Measurements from ENCODE around the gene ISCA1. TPM values are rescaled to one million over a fixed set of nuclear protein-coding genes. Genes with fewer than 3 reads are reported as not detected.

ISCA1 gene
- total and polyA plus RNA-seq, 2 experiments from 2014 or later = 34.2 to 57.1 TPM

DNA sequence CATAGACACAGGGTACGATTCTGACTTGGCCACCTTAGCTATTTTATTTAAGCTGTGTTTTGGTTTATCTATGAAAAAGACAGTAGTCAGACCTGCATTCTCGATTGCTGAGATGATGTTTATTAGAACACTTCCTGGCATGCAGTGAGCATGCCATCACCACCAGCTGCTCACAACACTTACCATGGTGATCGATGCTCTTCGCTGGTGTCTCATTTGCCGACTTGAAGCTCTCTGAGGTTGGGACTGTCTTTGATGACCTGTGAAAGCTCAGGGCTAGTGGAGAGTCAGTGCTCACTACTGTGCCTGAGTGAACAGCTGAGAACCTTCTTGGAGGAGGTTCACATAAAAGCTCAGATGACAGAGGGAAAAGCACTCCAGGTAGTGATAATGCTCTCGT, 18.5 kb downstream of the ISCA1 start:
- Histone ChIP-seq H3K4me1 (ENCODE audit: insufficient read depth) (no peaks in the 10 kb centered on the region), H3K9me3 (ENCODE audit: low read depth) (no peaks in the 10 kb centered on the region), H3K79me2 (peaks cover 6% of the 10 kb centered on the region), H2AFZ (no peak overlapping the region), H3K4me2 (no peak overlapping the region), H3K36me3 (replicated peaks; ENCODE audit: insufficient read depth, low read depth) (no peaks in the 10 kb centered on the region), H3K9me2 (replicated peaks; ENCODE audit: insufficient read depth) (no peaks in the 10 kb centered on the region), H3K27ac (no peak overlapping the region), H4K20me1 (ENCODE audit: insufficient read depth, poor library complexity, severe bottlenecking) (no peaks in the 10 kb centered on the region), H3K27me3 (no peaks in the 10 kb centered on the region), H3K4me3 (no peak overlapping the region)
- TF ChIP-seq CTCF (IDR thresholded peaks at IDR 0.05; ENCODE audit: poor library complexity) = no peak
- TF ChIP-seq EZH2 (IDR thresholded peaks at IDR 0.05; ENCODE audit: borderline replicate concordance) = no peak
- no peak for TF ChIP-seq EZH2phosphoT487 (IDR thresholded peaks at IDR 0.05; ENCODE audit: low read depth, severe bottlenecking, unreplicated experiment)
- no peak for DNase-seq (ENCODE audit: low spot score)
- 96% methylated on average over 6 of the region's 6 CpGs for WGBS (ENCODE audit: low lambda C conversion rate, missing lambda C conversion rate)

GRCh38 chr9:86262492-86262891, 19.8 kb downstream of the ISCA1 start:
- TF ChIP-seq EZH2phosphoT487 (IDR thresholded peaks at IDR 0.05; ENCODE audit: low read depth, severe bottlenecking, unreplicated experiment) (no peak), EZH2 (IDR thresholded peaks at IDR 0.05; ENCODE audit: borderline replicate concordance) (no peak)
- no peak for DNase-seq (ENCODE audit: low spot score)
- no peak overlapping the region for H2AFZ ChIP-seq
- H3K9me2 ChIP-seq (replicated peaks; ENCODE audit: insufficient read depth) = no peaks in the 10 kb centered on the region
- no peaks in the 10 kb centered on the region for H3K27me3 ChIP-seq
- H3K4me3 ChIP-seq = no peak overlapping the region
- no peaks in the 10 kb centered on the region for H3K36me3 ChIP-seq (replicated peaks; ENCODE audit: insufficient read depth, low read depth)
- H3K4me2 ChIP-seq = no peak overlapping the region
- no peak overlapping the region for H3K27ac ChIP-seq
- 81% methylated on average over 4 of the region's 4 CpGs for WGBS (ENCODE audit: low lambda C conversion rate, missing lambda C conversion rate)
- no peaks in the 10 kb centered on the region for H4K20me1 ChIP-seq (ENCODE audit: insufficient read depth, poor library complexity, severe bottlenecking)
- H3K79me2 ChIP-seq = no peaks in the 10 kb centered on the region
- H3K9me3 ChIP-seq (ENCODE audit: low read depth) = no peaks in the 10 kb centered on the region
- no peaks in the 10 kb centered on the region for H3K4me1 ChIP-seq (ENCODE audit: insufficient read depth)

DNA sequence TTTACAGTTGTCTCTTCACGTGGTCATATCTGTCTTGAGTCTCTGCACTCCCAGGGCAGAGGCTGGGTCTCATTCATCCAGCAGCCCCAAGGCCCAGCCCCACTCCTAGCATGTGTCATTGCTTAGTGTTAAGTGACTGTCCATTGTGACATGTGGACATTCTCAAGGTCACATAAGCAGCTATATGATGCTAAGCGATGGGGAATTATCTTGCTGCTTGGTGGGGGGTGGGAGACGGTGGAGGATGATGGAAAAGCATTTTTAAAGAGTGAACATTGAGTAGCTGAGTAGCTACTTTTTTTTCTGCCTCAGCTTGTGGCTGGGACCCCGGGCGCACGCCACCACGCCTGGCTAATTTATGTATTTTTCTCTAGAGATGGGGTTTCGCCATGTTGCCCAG, 22.8 kb downstream of the ISCA1 start, which contains the start of gene C9orf153:
TSS of gene C9orf153 (minus strand) at position 101 of the 400 bp plus-strand sequence. CDS start 30,054 bp downstream, outside the sequence.
- WGBS (ENCODE audit: low lambda C conversion rate, missing lambda C conversion rate) = 90% methylated on average over 8 of the region's 8 CpGs
- no peak within 1 kb of the TSS for H3K27ac ChIP-seq
- no peaks in the 10 kb centered on the region for H3K27me3 ChIP-seq
- H3K36me3 ChIP-seq (replicated peaks; ENCODE audit: insufficient read depth, low read depth) = no peaks in the 10 kb centered on the region
- no peak within 1 kb of the TSS for H3K4me3 ChIP-seq
- no peaks in the 10 kb centered on the region for H3K79me2 ChIP-seq
- no peak within 1 kb of the TSS for H2AFZ ChIP-seq
- no peaks in the 10 kb centered on the region for H3K9me2 ChIP-seq (replicated peaks; ENCODE audit: insufficient read depth)
- no peak for DNase-seq (ENCODE audit: low spot score)
- TF ChIP-seq EZH2phosphoT487 (IDR thresholded peaks at IDR 0.05; ENCODE audit: low read depth, severe bottlenecking, unreplicated experiment) (no peak), EZH2 (IDR thresholded peaks at IDR 0.05; ENCODE audit: borderline replicate concordance) (no peak), CTCF (IDR thresholded peaks at IDR 0.05; ENCODE audit: poor library complexity) (no peak)
- no peaks in the 10 kb centered on the region for H3K9me3 ChIP-seq (ENCODE audit: low read depth)
- no peaks in the 10 kb centered on the region for H3K4me1 ChIP-seq (ENCODE audit: insufficient read depth)
- no peak within 1 kb of the TSS for H3K4me2 ChIP-seq
- H4K20me1 ChIP-seq (ENCODE audit: insufficient read depth, poor library complexity, severe bottlenecking) = no peaks in the 10 kb centered on the region

- no peak overlapping the region for H3K4me3 ChIP-seq
- H3K79me2 ChIP-seq = no peaks in the 10 kb centered on the region
- WGBS (ENCODE audit: low lambda C conversion rate, missing lambda C conversion rate) = 100% methylated on average over 2 of the region's 2 CpGs
- no peaks in the 10 kb centered on the region for H3K27me3 ChIP-seq
- no peaks in the 10 kb centered on the region for H3K4me1 ChIP-seq (ENCODE audit: insufficient read depth)
- H3K27ac ChIP-seq = no peak overlapping the region
- no peak for TF ChIP-seq EZH2phosphoT487 (IDR thresholded peaks at IDR 0.05; ENCODE audit: low read depth, severe bottlenecking, unreplicated experiment)
- no peak for TF ChIP-seq EZH2 (IDR thresholded peaks at IDR 0.05; ENCODE audit: borderline replicate concordance)
- no peak for TF ChIP-seq CTCF (IDR thresholded peaks at IDR 0.05; ENCODE audit: poor library complexity)
- no peak overlapping the region for H2AFZ ChIP-seq
- H3K36me3 ChIP-seq (replicated peaks; ENCODE audit: insufficient read depth, low read depth) = no peaks in the 10 kb centered on the region
- H4K20me1 ChIP-seq (ENCODE audit: insufficient read depth, poor library complexity, severe bottlenecking) = no peaks in the 10 kb centered on the region
- H3K9me3 ChIP-seq (ENCODE audit: low read depth) = no peaks in the 10 kb centered on the region
- no peaks in the 10 kb centered on the region for H3K9me2 ChIP-seq (replicated peaks; ENCODE audit: insufficient read depth)
- DNase-seq (ENCODE audit: low spot score) = no peak
- H3K4me2 ChIP-seq = no peak overlapping the region
Measured at GRCh38 chr9:86257391-86257790, 24.9 kb downstream of the ISCA1 start.
